Measurements from ENCODE around the gene KIF1A. TPM values are rescaled to one million over a fixed set of nuclear protein-coding genes. Genes with fewer than 3 reads are reported as not detected.

Gene KIF1A
- total and polyA plus RNA-seq, 2 donors from 2014 or later, result 0.54 to 0.58 TPM

- intact Hi-C loops (cut with DNase I), result no loop called here
- no peaks in the 10 kb centered on the region for H3K36me3 ChIP-seq (ENCODE audit: control insufficient read depth in 2 of 3, insufficient read depth in 3 of 3, low read length in 3 of 3)
- TF ChIP-seq CTCF (IDR thresholded peaks at IDR 0.05; ENCODE audit: borderline replicate concordance, extremely low read depth, insufficient read depth), result no peak
- H3K27ac ChIP-seq (ENCODE audit: low read depth in 2 of 2, low read length in 2 of 2), result no peak overlapping the region
- no peaks in the 10 kb centered on the region for H3K4me1 ChIP-seq (ENCODE audit: control insufficient read depth in 2 of 3, insufficient read depth in 2 of 3, low read depth in 1 of 3, low read length in 3 of 3)
- H3K9me3 ChIP-seq (ENCODE audit: control insufficient read depth in 2 of 3, insufficient read depth in 1 of 3, low read length in 3 of 3), result peaks cover 0 to 2% (median 2%) of the 10 kb centered on the region in 3 donors
- no peak overlapping the region for H3K9ac ChIP-seq (ENCODE audit: low read length in 3 of 3)
- no peaks in the 10 kb centered on the region for H3K27me3 ChIP-seq (ENCODE audit: control insufficient read depth, insufficient read depth, low read length)
- DNase-seq, result no peak
- FAIRE-seq, result no peak
- no peak overlapping the region for H3K4me3 ChIP-seq (ENCODE audit: low read length in 3 of 3)
Measured at GRCh38 chr2:240809276-240809675, 10.7 kb downstream of the KIF1A start.

DNA sequence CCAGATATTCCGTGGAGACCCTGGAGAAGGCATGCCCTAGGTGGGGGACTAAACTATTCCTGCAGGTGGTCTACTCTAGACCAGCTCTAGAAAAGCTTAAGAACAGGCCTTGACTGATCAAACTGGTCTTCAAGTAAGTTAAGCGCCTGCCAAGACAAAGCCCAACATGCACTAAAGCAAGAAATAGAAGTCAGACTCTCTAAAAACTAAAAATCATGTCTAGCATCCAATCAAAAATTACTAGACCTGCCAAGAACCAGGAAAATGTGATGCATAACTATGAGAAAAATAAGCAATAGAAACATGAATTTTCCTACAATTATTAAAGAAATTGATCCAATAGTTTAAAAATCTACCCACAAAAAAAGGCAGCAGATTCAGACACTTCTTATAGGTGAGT lies 13.6 kb downstream of the KIF1A start:
- Histone ChIP-seq H3K36me3 (ENCODE audit: control insufficient read depth in 2 of 3, insufficient read depth in 3 of 3, low read length in 3 of 3) (no peaks in the 10 kb centered on the region), H3K4me1 (ENCODE audit: control insufficient read depth in 2 of 3, insufficient read depth in 2 of 3, low read depth in 1 of 3, low read length in 3 of 3) (no peaks in the 10 kb centered on the region), H3K4me3 (ENCODE audit: low read length in 3 of 3) (no peak overlapping the region), H3K9me3 (ENCODE audit: control insufficient read depth in 2 of 3, insufficient read depth in 1 of 3, low read length in 3 of 3) (peaks cover 0 to 2% (median 0%) of the 10 kb centered on the region in 3 donors), H3K9ac (ENCODE audit: low read length in 3 of 3) (no peak overlapping the region), H3K27ac (ENCODE audit: low read depth in 2 of 2, low read length in 2 of 2) (no peak overlapping the region), H3K27me3 (ENCODE audit: control insufficient read depth, insufficient read depth, low read length) (no peaks in the 10 kb centered on the region)
- TF ChIP-seq CTCF (IDR thresholded peaks at IDR 0.05; ENCODE audit: borderline replicate concordance, extremely low read depth, insufficient read depth), result no peak
- FAIRE-seq (no peak), DNase-seq (no peak)
- intact Hi-C loops (cut with DNase I), result no loop called here

GRCh38 chr2:240806006-240806405 lies 14.0 kb downstream of the KIF1A start:
- no peak for TF ChIP-seq CTCF (IDR thresholded peaks at IDR 0.05; ENCODE audit: borderline replicate concordance, extremely low read depth, insufficient read depth)
- Histone ChIP-seq H3K4me3 (ENCODE audit: low read length in 3 of 3) (no peak overlapping the region), H3K27ac (ENCODE audit: low read depth in 2 of 2, low read length in 2 of 2) (no peak overlapping the region), H3K4me1 (ENCODE audit: control insufficient read depth in 2 of 3, insufficient read depth in 2 of 3, low read depth in 1 of 3, low read length in 3 of 3) (no peaks in the 10 kb centered on the region), H3K9me3 (ENCODE audit: control insufficient read depth in 2 of 3, insufficient read depth in 1 of 3, low read length in 3 of 3) (peaks cover 0 to 3% (median 0%) of the 10 kb centered on the region in 3 donors), H3K9ac (ENCODE audit: low read length in 3 of 3) (no peak overlapping the region), H3K36me3 (ENCODE audit: control insufficient read depth in 2 of 3, insufficient read depth in 3 of 3, low read length in 3 of 3) (no peaks in the 10 kb centered on the region), H3K27me3 (ENCODE audit: control insufficient read depth, insufficient read depth, low read length) (no peaks in the 10 kb centered on the region)
- DNase-seq, result peak in 1 of 5 donors; percentile 7
- intact Hi-C loops (cut with DNase I), result no loop called here
- FAIRE-seq, result no peak

DNA sequence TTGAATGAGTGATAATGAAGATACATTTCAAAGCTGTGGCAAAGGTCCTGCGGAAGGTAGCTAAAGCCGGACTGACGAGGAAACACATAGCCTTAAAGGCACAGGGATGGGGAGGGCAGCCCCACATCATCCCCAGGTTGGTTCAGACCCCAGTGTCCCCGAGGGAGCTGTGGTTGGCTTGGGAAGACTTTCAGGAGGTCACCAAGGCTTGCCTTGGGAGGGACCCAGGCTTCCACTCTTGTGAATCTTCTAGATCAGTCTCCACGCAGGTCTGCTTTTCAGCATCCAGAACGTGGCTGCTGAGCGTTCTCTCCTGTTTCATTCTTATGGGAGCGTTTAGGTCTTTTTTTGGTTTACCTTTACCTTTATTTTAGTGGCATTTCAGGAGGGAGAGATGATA lies 16.8 kb downstream of the KIF1A start:
- FAIRE-seq (no peak), DNase-seq (no peak)
- no peak overlapping the region for H3K27ac ChIP-seq (ENCODE audit: low read depth in 2 of 2, low read length in 2 of 2)
- no peak overlapping the region for H3K9ac ChIP-seq (ENCODE audit: low read length in 3 of 3)
- H3K36me3 ChIP-seq (ENCODE audit: control insufficient read depth in 2 of 3, insufficient read depth in 3 of 3, low read length in 3 of 3), result no peaks in the 10 kb centered on the region
- H3K27me3 ChIP-seq (ENCODE audit: control insufficient read depth, insufficient read depth, low read length), result no peaks in the 10 kb centered on the region
- H3K9me3 ChIP-seq (ENCODE audit: control insufficient read depth in 2 of 3, insufficient read depth in 1 of 3, low read length in 3 of 3), result peaks cover 0 to 3% (median 0%) of the 10 kb centered on the region in 3 donors
- no peaks in the 10 kb centered on the region for H3K4me1 ChIP-seq (ENCODE audit: control insufficient read depth in 2 of 3, insufficient read depth in 2 of 3, low read depth in 1 of 3, low read length in 3 of 3)
- no peak overlapping the region for H3K4me3 ChIP-seq (ENCODE audit: low read length in 3 of 3)
- intact Hi-C loops (cut with DNase I), result no loop called here
- no peak for TF ChIP-seq CTCF (IDR thresholded peaks at IDR 0.05; ENCODE audit: borderline replicate concordance, extremely low read depth, insufficient read depth)
